GM15510 (cell line): ENCODE data around the gene ADAMTS16.

Experiments
- POLR2A ChIP-seq: IDR thresholded peaks from 3 replicates; pipeline ENCODE4 v1.6.1; 2011; ENCODE audit warnings: borderline replicate concordance; ENCODE audit not compliant: insufficient read length; ENCODE audit errors: extremely low read depth

Gene ADAMTS16, protein sequence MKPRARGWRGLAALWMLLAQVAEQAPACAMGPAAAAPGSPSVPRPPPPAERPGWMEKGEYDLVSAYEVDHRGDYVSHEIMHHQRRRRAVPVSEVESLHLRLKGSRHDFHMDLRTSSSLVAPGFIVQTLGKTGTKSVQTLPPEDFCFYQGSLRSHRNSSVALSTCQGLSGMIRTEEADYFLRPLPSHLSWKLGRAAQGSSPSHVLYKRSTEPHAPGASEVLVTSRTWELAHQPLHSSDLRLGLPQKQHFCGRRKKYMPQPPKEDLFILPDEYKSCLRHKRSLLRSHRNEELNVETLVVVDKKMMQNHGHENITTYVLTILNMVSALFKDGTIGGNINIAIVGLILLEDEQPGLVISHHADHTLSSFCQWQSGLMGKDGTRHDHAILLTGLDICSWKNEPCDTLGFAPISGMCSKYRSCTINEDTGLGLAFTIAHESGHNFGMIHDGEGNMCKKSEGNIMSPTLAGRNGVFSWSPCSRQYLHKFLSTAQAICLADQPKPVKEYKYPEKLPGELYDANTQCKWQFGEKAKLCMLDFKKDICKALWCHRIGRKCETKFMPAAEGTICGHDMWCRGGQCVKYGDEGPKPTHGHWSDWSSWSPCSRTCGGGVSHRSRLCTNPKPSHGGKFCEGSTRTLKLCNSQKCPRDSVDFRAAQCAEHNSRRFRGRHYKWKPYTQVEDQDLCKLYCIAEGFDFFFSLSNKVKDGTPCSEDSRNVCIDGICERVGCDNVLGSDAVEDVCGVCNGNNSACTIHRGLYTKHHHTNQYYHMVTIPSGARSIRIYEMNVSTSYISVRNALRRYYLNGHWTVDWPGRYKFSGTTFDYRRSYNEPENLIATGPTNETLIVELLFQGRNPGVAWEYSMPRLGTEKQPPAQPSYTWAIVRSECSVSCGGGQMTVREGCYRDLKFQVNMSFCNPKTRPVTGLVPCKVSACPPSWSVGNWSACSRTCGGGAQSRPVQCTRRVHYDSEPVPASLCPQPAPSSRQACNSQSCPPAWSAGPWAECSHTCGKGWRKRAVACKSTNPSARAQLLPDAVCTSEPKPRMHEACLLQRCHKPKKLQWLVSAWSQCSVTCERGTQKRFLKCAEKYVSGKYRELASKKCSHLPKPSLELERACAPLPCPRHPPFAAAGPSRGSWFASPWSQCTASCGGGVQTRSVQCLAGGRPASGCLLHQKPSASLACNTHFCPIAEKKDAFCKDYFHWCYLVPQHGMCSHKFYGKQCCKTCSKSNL

DNA sequence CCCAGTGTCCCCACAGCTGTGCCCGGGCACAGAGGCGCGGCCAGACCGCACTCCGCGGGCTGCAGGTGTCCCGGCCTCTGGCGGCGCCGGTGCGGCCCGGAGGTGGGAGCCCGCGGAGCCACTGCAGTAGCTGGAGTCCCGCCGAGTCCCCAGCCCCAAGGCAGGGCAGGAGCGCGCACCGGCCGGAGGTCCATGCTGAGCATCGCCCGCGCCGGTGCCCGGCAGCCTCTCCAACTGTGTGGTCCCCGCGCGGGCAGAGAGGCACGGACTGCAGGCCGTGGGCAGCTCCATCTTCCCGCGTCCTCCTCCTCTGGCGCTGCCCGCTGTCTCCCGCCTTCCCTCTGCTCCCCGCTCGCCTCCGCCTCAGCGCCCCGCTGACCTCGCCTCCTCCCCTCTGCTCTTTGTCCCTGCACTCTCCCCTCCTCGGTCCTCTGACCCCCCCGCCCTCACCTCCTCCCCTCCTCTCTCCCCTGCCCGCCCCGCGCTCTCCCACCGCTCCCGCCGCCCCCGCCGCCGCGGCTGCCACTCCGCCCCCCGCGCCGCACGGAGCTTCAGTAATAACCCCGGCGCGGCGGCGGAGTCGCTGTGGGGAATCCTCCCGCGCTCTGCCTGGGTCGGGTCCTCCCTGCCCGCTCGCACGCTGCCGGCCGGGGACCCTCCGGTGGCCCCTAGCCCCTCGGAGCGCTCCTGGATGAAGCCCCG lies at the start of gene ADAMTS16:
Gene ADAMTS16 (plus strand): TSS at position 554 of the 702 bp plus-strand sequence. CDS start 138 bp downstream, at position 692.
- no peak for TF ChIP-seq POLR2A

GRCh38 chr5:5092149-5092548 lies 48.0 kb upstream of the ADAMTS16 start:
- no peak for TF ChIP-seq POLR2A

GRCh38 chr5:5100635-5101034 lies 39.5 kb upstream of the ADAMTS16 start:
- no peak for TF ChIP-seq POLR2A

- no peak for TF ChIP-seq POLR2A
These were observed 38.5 kb upstream of the ADAMTS16 start for GRCh38 chr5:5101676-5102075.

- TF ChIP-seq POLR2A: no peak
These were observed 36.9 kb upstream of the ADAMTS16 start for GRCh38 chr5:5103245-5103644.

- TF ChIP-seq POLR2A: no peak
These were observed 35.6 kb upstream of the ADAMTS16 start for GRCh38 chr5:5104550-5104949.

DNA sequence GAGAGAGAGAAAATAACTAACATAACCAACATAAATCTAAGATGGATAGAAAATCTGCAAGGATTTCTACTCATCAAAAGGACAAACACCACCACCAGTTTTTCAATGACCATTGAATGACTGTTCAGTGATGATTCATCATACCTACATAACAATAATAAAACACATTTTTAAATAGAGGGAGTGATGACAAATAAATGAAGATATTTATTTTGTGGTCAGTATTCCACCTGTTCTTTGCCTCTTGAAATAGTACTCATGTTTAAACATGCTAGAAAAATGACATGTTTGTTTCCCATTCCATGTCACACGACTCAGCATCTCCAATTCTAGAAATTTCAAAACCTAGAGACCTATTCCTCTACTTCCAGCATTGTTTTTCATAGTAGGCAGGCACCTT lies 34.6 kb upstream of the ADAMTS16 start:
- no peak for TF ChIP-seq POLR2A

DNA sequence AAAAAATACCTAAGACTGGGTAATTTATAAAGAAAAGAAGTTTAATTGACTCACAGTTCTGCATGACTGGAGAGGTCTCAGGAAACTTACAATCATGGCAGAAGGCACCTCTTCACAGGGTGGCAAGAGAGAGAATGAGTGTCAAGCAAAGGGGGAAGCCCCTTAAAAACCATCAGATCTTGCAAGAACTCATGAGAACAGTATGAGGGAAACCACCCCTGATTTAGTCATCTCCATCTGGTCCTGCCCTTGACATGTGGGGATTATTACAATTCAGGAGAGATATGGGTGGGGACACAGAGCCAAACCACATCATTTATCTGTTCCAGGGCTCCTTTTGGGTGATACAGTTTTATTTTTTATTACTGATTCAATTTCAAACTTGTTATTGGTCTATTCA lies 23.2 kb upstream of the ADAMTS16 start:
- TF ChIP-seq POLR2A: no peak

GRCh38 chr5:5122776-5123175 lies 17.4 kb upstream of the ADAMTS16 start:
- TF ChIP-seq POLR2A: no peak

- TF ChIP-seq POLR2A: no peak
These were observed 15.9 kb upstream of the ADAMTS16 start for GRCh38 chr5:5124231-5124630.

DNA sequence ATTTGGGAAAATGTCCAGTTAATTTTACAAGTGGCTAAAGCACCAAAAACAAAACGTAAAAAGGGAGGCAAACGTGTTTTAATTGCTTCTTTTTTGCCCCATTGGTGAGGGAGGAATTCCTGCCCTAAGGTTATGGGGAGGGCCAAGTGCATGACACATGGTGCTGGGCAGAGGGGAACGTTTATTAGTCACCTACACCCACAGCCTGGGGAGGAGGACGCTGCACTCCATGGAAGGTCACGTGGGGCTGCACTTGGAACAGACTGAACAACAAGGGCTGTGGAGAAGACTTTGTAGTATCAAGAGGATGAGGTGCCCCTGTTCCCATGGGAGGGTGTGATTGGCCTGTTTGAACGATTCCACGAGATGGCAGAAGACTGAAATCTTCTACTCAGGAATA lies 13.7 kb upstream of the ADAMTS16 start:
- no peak for TF ChIP-seq POLR2A

- no peak for TF ChIP-seq POLR2A
These were observed 11.4 kb upstream of the ADAMTS16 start for GRCh38 chr5:5128766-5129165.

GRCh38 chr5:5132234-5132633 lies 7.9 kb upstream of the ADAMTS16 start:
- no peak for TF ChIP-seq POLR2A

- TF ChIP-seq POLR2A: no peak
These were observed 7.3 kb upstream of the ADAMTS16 start for GRCh38 chr5:5132693-5133295.
